H9 (cell line): ENCODE data around the gene CCDC149. TPM values are rescaled to one million over a fixed set of nuclear protein-coding genes. Genes with fewer than 3 reads are reported as not detected.

ENCODE experiments used
- DNase-seq: peaks from one replicate; pipeline ENCODE4 v3.0.0-alpha.2; 2017
- H2AFZ ChIP-seq: one replicate; pipeline ENCODE4 v1.6.1; 2013; ENCODE audit warnings: mild to moderate bottlenecking, low read length, control low read depth, moderate library complexity
- H2AK5ac ChIP-seq: 2 replicates; pipeline ENCODE4 v1.6.1; 2013; ENCODE audit warnings: low read length, control low read depth, mixed read lengths; ENCODE audit not compliant: insufficient read length
- H2BK120ac ChIP-seq: one replicate; pipeline ENCODE4 v1.6.1; 2013; ENCODE audit warnings: low read depth, mild to moderate bottlenecking, low read length, control low read depth, inconsistent platforms; ENCODE audit not compliant: poor library complexity, severe bottlenecking
- H2BK12ac ChIP-seq: 2 replicates; pipeline ENCODE4 v1.6.1; 2013; ENCODE audit warnings: low read length, control low read depth, mixed read lengths, low read depth; ENCODE audit not compliant: insufficient read length
- H2BK15ac ChIP-seq: 2 replicates; pipeline ENCODE4 v1.6.1; 2013; ENCODE audit warnings: low read depth, low read length, control low read depth
- H2BK20ac ChIP-seq: one replicate; pipeline ENCODE4 v1.6.1; 2013; ENCODE audit warnings: low read depth, mild to moderate bottlenecking, low read length, control low read depth, inconsistent platforms; ENCODE audit not compliant: poor library complexity, severe bottlenecking
- H2BK5ac ChIP-seq: 2 replicates; pipeline ENCODE4 v1.6.1; 2013; ENCODE audit warnings: low read length, control low read depth, mixed read lengths; ENCODE audit not compliant: insufficient read length
- H3K14ac ChIP-seq: 2 replicates; pipeline ENCODE4 v1.6.1; 2013; ENCODE audit warnings: low read length, control low read depth; ENCODE audit not compliant: insufficient read depth
- H3K18ac ChIP-seq: 2 replicates; pipeline ENCODE4 v1.6.1; 2013; ENCODE audit warnings: low read depth, mild to moderate bottlenecking, mixed read lengths, low read length, control low read depth; ENCODE audit not compliant: insufficient read length
- H3K23ac ChIP-seq: 2 replicates; pipeline ENCODE4 v1.6.1; 2013; ENCODE audit warnings: low read length, control low read depth, mixed read lengths, low read depth; ENCODE audit not compliant: insufficient read length
- H3K23me2 ChIP-seq: 2 replicates; pipeline ENCODE4 v1.6.1; 2013; ENCODE audit warnings: low read depth, mild to moderate bottlenecking, mixed read lengths, low read length, control low read depth; ENCODE audit not compliant: insufficient read length, poor library complexity, severe bottlenecking
- H3K27ac ChIP-seq: 2 replicates; pipeline ENCODE4 v1.5.1; 2013; ENCODE audit warnings: low read length, control low read depth, mixed read lengths, low read depth; ENCODE audit not compliant: insufficient read length
- H3K27me3 ChIP-seq: 2 replicates; pipeline ENCODE4 v1.6.1; 2013; ENCODE audit warnings: low read length, control low read depth, inconsistent platforms; ENCODE audit not compliant: insufficient read depth
- H3K4ac ChIP-seq: 2 replicates; pipeline ENCODE4 v1.6.1; 2013; ENCODE audit warnings: low read depth, mild to moderate bottlenecking, control low read depth, inconsistent platforms, low read length, moderate library complexity
- H3K4me1 ChIP-seq: 2 replicates; pipeline ENCODE4 v1.6.1; 2013; ENCODE audit warnings: low read length, control low read depth, inconsistent platforms; ENCODE audit not compliant: insufficient read depth
- H3K4me2 ChIP-seq: 2 replicates; pipeline ENCODE4 v1.6.1; 2013; ENCODE audit warnings: low read length, control low read depth, mixed read lengths; ENCODE audit not compliant: insufficient read length, insufficient read depth
- H3K56ac ChIP-seq: 2 replicates; pipeline ENCODE4 v1.6.1; 2013; ENCODE audit warnings: low read depth, mild to moderate bottlenecking, mixed read lengths, low read length, control low read depth; ENCODE audit not compliant: insufficient read length
- H3K79me1 ChIP-seq: 2 replicates; pipeline ENCODE4 v1.6.1; 2013; ENCODE audit warnings: low read depth, mild to moderate bottlenecking, moderate library complexity, low read length, control low read depth, inconsistent platforms; ENCODE audit not compliant: insufficient read depth, poor library complexity, severe bottlenecking
- H3K79me2 ChIP-seq: 2 replicates; pipeline ENCODE4 v1.6.1; 2013; ENCODE audit warnings: low read length, control low read depth, inconsistent platforms; ENCODE audit not compliant: insufficient read depth
- H3K9ac ChIP-seq: 2 replicates; pipeline ENCODE4 v1.6.1; 2013; ENCODE audit warnings: low read length, control low read depth, mixed read lengths; ENCODE audit not compliant: insufficient read length; ENCODE audit errors: extremely low read depth
- H3K9me3 ChIP-seq: one replicate; pipeline ENCODE4 v1.6.1; 2013; ENCODE audit warnings: low read depth, low read length, inconsistent platforms; ENCODE audit not compliant: control insufficient read depth
- H3T11ph ChIP-seq: one replicate; pipeline ENCODE4 v1.6.1; 2013; ENCODE audit warnings: mild to moderate bottlenecking, low read length, control low read depth, inconsistent platforms
- H4K20me1 ChIP-seq: one replicate; pipeline ENCODE4 v1.6.1; 2013; ENCODE audit not compliant: control insufficient read depth, insufficient read length, insufficient read depth
- H4K5ac ChIP-seq: 2 replicates; pipeline ENCODE4 v1.6.1; 2013; ENCODE audit warnings: low read depth, mild to moderate bottlenecking, mixed read lengths, low read length, control low read depth; ENCODE audit not compliant: insufficient read length
- H4K8ac ChIP-seq: replicated peaks from 2 replicates; pipeline ENCODE4 v1.6.1; 2013; ENCODE audit warnings: low read length, control low read depth, mixed read lengths, low read depth; ENCODE audit not compliant: insufficient read length
- H4K91ac ChIP-seq: 2 replicates; pipeline ENCODE4 v1.6.1; 2013; ENCODE audit warnings: low read depth, mild to moderate bottlenecking, moderate library complexity, mixed read lengths, low read length, control low read depth; ENCODE audit not compliant: insufficient read length
- H3K27ac Mint-ChIP-seq, 3 experiments: 2 replicates in 2 of 3; 3 replicates in 1 of 3; pipeline ENCODE4 v1.8.0; 2020 to 2021; ENCODE audit warnings: mixed read lengths in 3 of 3, mild to moderate bottlenecking in 1 of 3, moderate library complexity in 1 of 3
- H3K27me3 Mint-ChIP-seq: 2 replicates; pipeline ENCODE4 v1.8.0; 2021; ENCODE audit warnings: low read depth, mild to moderate bottlenecking, moderate library complexity, mixed read lengths
- H3K36me3 Mint-ChIP-seq, 3 experiments: 2 replicates in 2 of 3; 3 replicates in 1 of 3; pipeline ENCODE4 v1.8.0; 2020 to 2021; ENCODE audit warnings: low read depth in 3 of 3, mixed read lengths in 3 of 3; ENCODE audit not compliant: insufficient read depth in 1 of 3
- H3K4me1 Mint-ChIP-seq, 2 experiments: 2 replicates each; pipeline ENCODE4 v1.8.0; 2020; ENCODE audit warnings: mixed read lengths in 2 of 2
- H3K4me3 Mint-ChIP-seq, 2 experiments: 2 replicates in 1 of 2; 3 replicates in 1 of 2; pipeline ENCODE4 v1.8.0; 2020 to 2021; ENCODE audit warnings: mild to moderate bottlenecking in 2 of 2, mixed read lengths in 2 of 2, moderate library complexity in 1 of 2
- H3K9me3 Mint-ChIP-seq, 2 experiments: 2 replicates in 1 of 2; 3 replicates in 1 of 2; pipeline ENCODE4 v1.8.0; 2020; ENCODE audit warnings: mild to moderate bottlenecking in 2 of 2, mixed read lengths in 2 of 2, moderate library complexity in 1 of 2
- CTCF ChIP-seq: fragments of 200-600 bp; sonication (generic); conservative IDR thresholded peaks from 3 replicates; pipeline ENCODE4 v1.8.0; 2021; ENCODE audit warnings: antibody characterized with exemption, mild to moderate bottlenecking
- WGBS: extraction: QIAGEN DNeasy Blood & Tissue Kit; methylation state at CpG from one replicate; pipeline ENCODE4 v1.1.7; 2013; ENCODE audit warnings: missing lambda C conversion rate, low lambda C conversion rate, mixed read lengths; ENCODE audit not compliant: insufficient read length; ENCODE audit errors: extremely low coverage; 5-methylcytosine and 5-hydroxymethylcytosine counted together
- total RNA-seq: library from RNA; stranded (reverse); gene quantifications from 2 replicates; pipeline ENCODE4 v1.2.1, GENCODE V29; 2021

The CCDC149 gene
- total RNA-seq, 1 experiment from 2014 or later = 4.5 TPM

GRCh38 chr4:24777536-24778463 is 135.0 kb downstream of the CCDC149 start:
- H3K36me3 Mint-ChIP-seq = no peaks in the 10 kb centered on the region
- Histone ChIP-seq H3K4ac (no peak overlapping the region), H4K8ac (no peak overlapping the region), H3K23me2 (no peaks in the 10 kb centered on the region), H2AK5ac (no peak overlapping the region), H2AFZ (no peak overlapping the region), H4K20me1 (no peaks in the 10 kb centered on the region), H3K27ac (no peak overlapping the region), H3K18ac (no peak overlapping the region), H2BK5ac (no peak overlapping the region), H3K79me2 (no peaks in the 10 kb centered on the region), H2BK12ac (no peak overlapping the region), H3K79me1 (no peaks in the 10 kb centered on the region), H3K56ac (no peak overlapping the region), H3K14ac (no peak overlapping the region), H4K91ac (no peak overlapping the region), H3K9ac (no peak overlapping the region), H3K27me3 (no peaks in the 10 kb centered on the region), H3T11ph (no peak overlapping the region), H2BK120ac (no peak overlapping the region), H2BK20ac (no peak overlapping the region), H3K4me2 (no peak overlapping the region), H3K9me3 (no peaks in the 10 kb centered on the region), H3K23ac (no peak overlapping the region), H3K4me1 (no peaks in the 10 kb centered on the region), H4K5ac (no peak overlapping the region), H2BK15ac (no peak overlapping the region)
- no peak for TF ChIP-seq CTCF
- H3K4me1 Mint-ChIP-seq = peaks cover under 1 to 9% of the 10 kb centered on the region in 2 experiments
- no peak for DNase-seq
- H3K27me3 Mint-ChIP-seq = no peaks in the 10 kb centered on the region; the same call in 1 of the 2 replicates
- no CpG with 5 or more reads among the region's 11 CpGs for WGBS
- no peaks in the 10 kb centered on the region; a peak in 1 of 5 replicates for H3K9me3 Mint-ChIP-seq
- H3K4me3 Mint-ChIP-seq = no peak overlapping the region
- no peak overlapping the region for H3K27ac Mint-ChIP-seq
